Activated naive CD8-positive, alpha-beta T cell (primary cell): Measurements from ENCODE around the gene SORCS3.

Experiments used
- H3K27ac Mint-ChIP-seq: one replicate; pipeline ENCODE4 v1.8.0; 2021; ENCODE audit warnings: mixed read lengths
- H3K27me3 Mint-ChIP-seq: one replicate; pipeline ENCODE4 v1.8.0; 2021; ENCODE audit warnings: mixed read lengths
- H3K36me3 Mint-ChIP-seq: one replicate; pipeline ENCODE4 v1.8.0; 2021; ENCODE audit warnings: mixed read lengths
- H3K4me1 Mint-ChIP-seq: one replicate; pipeline ENCODE4 v1.8.0; 2021; ENCODE audit warnings: low read depth, mixed read lengths
- H3K4me3 Mint-ChIP-seq: one replicate; pipeline ENCODE4 v1.8.0; 2021; ENCODE audit warnings: mild to moderate bottlenecking, mixed read lengths
- H3K9me3 Mint-ChIP-seq: one replicate; pipeline ENCODE4 v1.8.0; 2021; ENCODE audit warnings: low read depth, mixed read lengths

The SORCS3 gene

DNA sequence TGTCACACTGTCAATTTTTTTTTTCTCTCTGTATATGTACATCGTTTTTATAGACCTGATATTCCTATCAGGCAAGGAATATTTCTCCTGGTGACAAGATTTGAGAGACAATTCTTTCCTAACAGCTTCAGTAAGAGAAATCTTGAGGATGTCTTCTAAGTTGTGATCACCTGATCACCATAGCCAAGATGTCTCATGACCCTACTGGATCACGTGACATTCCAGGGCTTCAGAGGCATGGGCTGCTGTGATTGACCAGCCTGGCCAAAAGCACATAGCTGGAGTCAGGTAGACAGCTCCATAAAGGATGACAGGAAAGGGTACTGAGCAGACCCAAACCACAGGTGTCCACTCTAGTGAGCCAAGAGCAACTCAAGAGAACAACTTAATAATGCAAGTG lies 444.9 kb downstream of the SORCS3 start:
- H3K4me1 Mint-ChIP-seq, result no peaks in the 10 kb centered on the region
- no peaks in the 10 kb centered on the region for H3K36me3 Mint-ChIP-seq
- no peaks in the 10 kb centered on the region for H3K9me3 Mint-ChIP-seq
- H3K27ac Mint-ChIP-seq, result no peak overlapping the region
- H3K4me3 Mint-ChIP-seq, result no peak overlapping the region
- peaks cover 2% of the 10 kb centered on the region for H3K27me3 Mint-ChIP-seq

DNA sequence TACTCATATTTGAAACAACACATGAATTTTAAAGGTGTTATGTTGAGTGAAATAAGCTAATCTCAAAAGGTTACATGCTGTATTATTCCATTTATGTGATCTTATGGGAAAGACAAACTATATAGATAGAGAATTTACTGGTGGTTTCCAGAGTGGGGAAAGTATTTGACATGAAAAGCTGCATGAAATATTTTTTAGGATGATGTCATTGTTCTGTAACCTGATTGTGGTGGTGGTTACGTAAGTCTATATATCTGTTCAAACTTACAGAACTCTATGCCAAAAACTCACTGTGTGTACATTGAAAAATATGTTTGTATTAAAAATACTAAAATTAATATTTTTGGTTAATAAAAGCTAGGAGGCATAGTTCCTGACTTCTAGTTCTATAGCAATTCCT lies 453.0 kb downstream of the SORCS3 start:
- H3K4me1 Mint-ChIP-seq, result no peaks in the 10 kb centered on the region
- H3K36me3 Mint-ChIP-seq, result no peaks in the 10 kb centered on the region
- no peak overlapping the region for H3K4me3 Mint-ChIP-seq
- H3K27me3 Mint-ChIP-seq, result peaks cover 3% of the 10 kb centered on the region
- peaks cover 4% of the 10 kb centered on the region for H3K9me3 Mint-ChIP-seq
- no peak overlapping the region for H3K27ac Mint-ChIP-seq

DNA sequence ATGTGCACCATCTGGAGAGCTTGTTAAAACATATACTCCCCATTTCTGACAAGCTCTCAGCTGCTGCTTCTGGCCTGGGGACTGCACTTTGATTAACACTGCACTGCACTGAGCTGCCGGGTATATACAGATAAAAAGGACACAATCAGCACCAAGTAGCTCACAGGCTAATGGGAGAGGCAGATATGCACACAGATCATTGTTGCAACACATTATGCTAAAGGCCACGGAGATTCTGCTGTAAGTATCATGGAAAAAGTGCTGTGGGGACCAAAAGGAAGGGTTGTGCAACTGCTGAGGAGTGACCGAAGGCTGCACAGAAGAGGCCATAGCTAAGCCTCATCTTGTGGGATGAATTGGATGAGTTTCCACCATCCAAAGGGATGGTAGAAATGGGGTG lies 455.2 kb downstream of the SORCS3 start:
- H3K27me3 Mint-ChIP-seq, result peaks cover 1% of the 10 kb centered on the region
- H3K36me3 Mint-ChIP-seq, result no peaks in the 10 kb centered on the region
- peaks cover 4% of the 10 kb centered on the region for H3K9me3 Mint-ChIP-seq
- H3K4me3 Mint-ChIP-seq, result no peak overlapping the region
- no peaks in the 10 kb centered on the region for H3K4me1 Mint-ChIP-seq
- H3K27ac Mint-ChIP-seq, result no peak overlapping the region

DNA sequence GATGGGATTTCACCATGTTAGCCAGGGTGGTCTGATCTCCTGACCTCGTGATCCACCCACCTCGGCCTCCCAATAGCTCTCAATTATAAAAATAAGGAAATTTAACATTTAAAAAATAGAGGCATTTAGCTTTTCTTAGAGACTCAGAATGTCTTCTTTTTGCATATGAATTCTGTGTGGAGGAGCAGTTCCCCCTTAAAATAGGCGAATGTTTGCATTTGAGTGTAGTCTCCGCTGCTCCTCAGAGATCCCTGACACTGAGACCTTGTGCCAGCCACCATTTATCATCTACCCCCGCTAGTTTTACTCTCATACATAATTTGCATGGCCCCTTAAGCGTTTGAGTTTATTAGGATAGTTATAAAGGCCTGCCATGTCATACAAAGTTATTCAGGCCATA lies 461.9 kb downstream of the SORCS3 start:
- H3K9me3 Mint-ChIP-seq, result no peaks in the 10 kb centered on the region
- H3K4me1 Mint-ChIP-seq, result no peaks in the 10 kb centered on the region
- H3K27ac Mint-ChIP-seq, result no peak overlapping the region
- no peak overlapping the region for H3K4me3 Mint-ChIP-seq
- no peaks in the 10 kb centered on the region for H3K36me3 Mint-ChIP-seq
- H3K27me3 Mint-ChIP-seq, result no peaks in the 10 kb centered on the region

DNA sequence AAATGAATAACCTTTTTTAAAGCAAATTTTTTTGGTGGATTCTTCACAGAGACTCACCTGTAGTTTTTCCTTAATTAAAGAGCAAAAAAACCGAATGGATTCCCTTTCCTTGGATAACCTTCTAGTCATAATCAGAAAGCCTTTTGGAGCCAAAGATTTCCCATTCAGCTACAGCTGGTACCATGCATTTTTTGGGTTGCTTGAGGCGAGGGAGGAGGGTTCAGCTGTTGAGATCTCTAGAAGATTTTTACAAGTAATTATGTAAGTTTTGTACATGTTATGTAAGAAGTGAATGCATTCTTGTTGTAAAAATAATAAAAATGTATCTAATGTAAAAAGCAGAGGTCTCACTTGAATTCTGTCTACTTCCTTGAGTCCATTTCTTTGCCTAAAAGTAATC lies 463.2 kb downstream of the SORCS3 start:
- H3K36me3 Mint-ChIP-seq, result no peaks in the 10 kb centered on the region
- H3K9me3 Mint-ChIP-seq, result no peaks in the 10 kb centered on the region
- H3K27ac Mint-ChIP-seq, result no peak overlapping the region
- H3K4me1 Mint-ChIP-seq, result no peaks in the 10 kb centered on the region
- H3K4me3 Mint-ChIP-seq, result no peak overlapping the region
- no peaks in the 10 kb centered on the region for H3K27me3 Mint-ChIP-seq

DNA sequence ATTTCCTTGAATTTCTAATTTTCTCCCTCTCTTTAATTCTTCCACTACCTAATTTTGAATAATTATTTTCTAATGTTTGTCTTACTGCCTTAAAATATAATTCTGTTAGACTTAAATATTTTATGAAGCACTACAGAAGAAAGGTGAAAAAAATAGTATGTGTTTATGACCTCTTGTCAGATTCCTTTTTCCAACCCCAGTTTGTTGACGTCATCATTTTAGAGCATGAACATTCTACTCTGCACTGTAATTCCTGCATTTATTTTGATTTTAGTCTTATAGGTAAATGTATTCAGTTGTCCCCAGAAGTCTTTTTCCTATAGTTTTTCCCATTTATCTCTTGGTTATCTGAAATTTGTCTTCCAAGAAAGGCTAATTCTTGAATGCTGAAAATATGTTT lies 468.1 kb downstream of the SORCS3 start:
- H3K27ac Mint-ChIP-seq, result no peak overlapping the region
- no peaks in the 10 kb centered on the region for H3K4me1 Mint-ChIP-seq
- no peaks in the 10 kb centered on the region for H3K9me3 Mint-ChIP-seq
- H3K27me3 Mint-ChIP-seq, result no peaks in the 10 kb centered on the region
- H3K4me3 Mint-ChIP-seq, result no peak overlapping the region
- no peaks in the 10 kb centered on the region for H3K36me3 Mint-ChIP-seq

DNA sequence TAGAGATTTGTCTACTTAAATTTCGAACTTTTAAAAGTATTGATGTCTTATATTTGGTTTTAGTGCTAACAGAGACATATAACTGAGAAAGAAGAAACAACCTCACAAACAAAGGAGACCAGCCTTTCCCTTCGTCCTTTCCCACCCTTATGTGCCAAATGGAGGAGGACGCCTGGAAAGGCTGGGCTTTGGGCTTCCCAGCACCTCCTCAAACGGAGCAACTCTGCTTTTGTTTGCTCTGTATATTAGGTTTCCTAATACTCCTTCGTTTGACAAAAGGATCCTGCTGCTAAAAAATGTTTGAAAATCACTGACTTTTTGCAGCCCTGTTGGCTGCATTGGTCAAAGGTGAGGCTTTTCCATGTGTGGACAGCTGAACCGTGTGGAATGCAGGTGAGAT lies 471.8 kb downstream of the SORCS3 start:
- Mint-ChIP-seq H3K27me3 (no peaks in the 10 kb centered on the region), H3K4me1 (no peaks in the 10 kb centered on the region), H3K36me3 (no peaks in the 10 kb centered on the region), H3K27ac (no peak overlapping the region), H3K4me3 (no peak overlapping the region), H3K9me3 (peaks cover 4% of the 10 kb centered on the region)

DNA sequence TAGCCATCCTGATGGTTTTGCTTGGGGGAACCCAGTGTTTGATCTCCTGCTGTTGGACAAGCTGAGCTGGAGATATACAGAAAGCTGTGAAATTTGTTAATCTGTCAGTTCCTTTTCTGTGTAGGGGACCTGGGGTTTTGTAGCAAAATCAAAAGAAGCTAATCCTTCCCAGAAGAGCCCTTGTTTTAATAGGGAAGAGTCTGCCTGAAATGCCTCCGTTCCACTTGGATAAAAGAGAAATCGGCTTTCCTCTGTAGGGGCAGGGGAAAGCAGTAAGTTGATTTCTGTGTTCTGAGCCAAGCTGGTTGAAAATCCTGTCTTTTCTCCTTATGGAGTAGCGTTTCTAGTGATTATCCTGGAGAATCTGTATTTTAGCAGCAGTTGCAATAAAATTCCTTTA lies 472.6 kb downstream of the SORCS3 start:
- no peak overlapping the region for H3K4me3 Mint-ChIP-seq
- peaks cover 4% of the 10 kb centered on the region for H3K9me3 Mint-ChIP-seq
- no peaks in the 10 kb centered on the region for H3K36me3 Mint-ChIP-seq
- peaks cover 3% of the 10 kb centered on the region for H3K27me3 Mint-ChIP-seq
- H3K27ac Mint-ChIP-seq, result no peak overlapping the region
- no peaks in the 10 kb centered on the region for H3K4me1 Mint-ChIP-seq

DNA sequence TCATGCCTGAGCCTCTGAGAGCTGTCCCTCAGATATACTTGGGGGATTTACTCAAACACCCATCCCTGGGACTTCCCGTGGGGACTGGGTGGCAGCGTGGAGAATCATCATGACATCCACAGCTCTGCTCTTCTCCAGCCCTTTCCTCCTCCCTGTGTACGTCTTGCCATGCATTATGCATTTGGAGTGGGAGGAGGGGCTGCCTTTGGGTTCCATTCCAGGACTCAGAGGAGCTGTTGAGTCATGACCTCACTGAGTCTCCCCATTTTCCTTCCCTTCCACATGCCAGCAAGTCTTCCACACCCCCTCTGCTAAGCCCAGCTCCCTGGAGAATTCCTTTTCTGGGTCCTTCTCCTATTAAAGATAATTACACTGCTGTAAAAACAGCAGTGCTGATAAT lies 480.7 kb downstream of the SORCS3 start:
- Mint-ChIP-seq H3K27ac (no peak overlapping the region), H3K36me3 (no peaks in the 10 kb centered on the region)

DNA sequence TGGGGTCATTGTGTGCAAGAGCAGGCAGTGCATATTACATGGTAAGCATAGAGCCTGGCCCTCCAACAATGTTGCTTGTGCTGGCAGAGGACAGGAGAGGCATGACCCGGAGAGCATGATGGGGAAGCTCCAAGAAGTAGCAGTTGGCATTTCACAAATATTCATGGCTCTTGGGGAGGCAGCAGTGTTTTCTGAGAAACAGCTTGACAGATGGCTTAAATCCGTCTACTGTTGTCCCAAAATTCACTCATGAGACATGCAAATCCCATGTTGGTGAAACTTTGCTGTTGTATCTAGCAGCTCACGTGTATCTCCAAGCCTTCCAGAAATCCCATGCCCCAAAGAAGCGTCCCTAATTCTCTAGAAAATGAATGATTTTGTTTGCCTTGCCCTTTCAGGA lies 487.0 kb downstream of the SORCS3 start:
- H3K9me3 Mint-ChIP-seq, result no peaks in the 10 kb centered on the region
- H3K27ac Mint-ChIP-seq, result no peak overlapping the region
- H3K4me3 Mint-ChIP-seq, result no peak overlapping the region

More for the DNA sequence above, 480.7 kb downstream of the SORCS3 start:
- no peaks in the 10 kb centered on the region for H3K4me1 Mint-ChIP-seq
- peaks cover 6% of the 10 kb centered on the region for H3K27me3 Mint-ChIP-seq
- H3K9me3 Mint-ChIP-seq, result no peaks in the 10 kb centered on the region
- no peak overlapping the region for H3K4me3 Mint-ChIP-seq

DNA sequence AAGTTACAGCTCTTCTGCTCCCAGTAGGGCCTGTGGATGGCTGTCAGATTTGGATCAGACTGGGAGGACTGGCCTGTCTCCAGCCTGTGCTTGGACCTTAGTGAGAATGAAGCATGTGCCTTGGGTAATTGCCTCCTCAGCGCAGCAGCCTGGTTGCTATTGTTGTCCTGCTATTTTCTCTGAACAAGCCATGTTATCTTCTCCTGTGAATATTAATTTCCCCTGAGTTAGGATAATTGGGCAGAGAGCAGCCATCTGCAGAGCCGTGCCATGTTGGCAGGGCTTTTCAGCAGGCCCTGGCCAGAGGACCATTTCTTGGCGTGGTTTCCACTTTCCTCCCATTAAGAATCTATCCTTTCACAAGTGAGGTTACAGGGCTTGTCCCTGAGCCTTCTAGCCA lies 497.3 kb downstream of the SORCS3 start:
- Mint-ChIP-seq H3K27me3 (no peaks in the 10 kb centered on the region), H3K4me3 (no peak overlapping the region), H3K27ac (no peak overlapping the region), H3K4me1 (no peaks in the 10 kb centered on the region), H3K9me3 (no peaks in the 10 kb centered on the region), H3K36me3 (no peaks in the 10 kb centered on the region)

More for the DNA sequence above, 487.0 kb downstream of the SORCS3 start:
- Mint-ChIP-seq H3K4me1 (no peaks in the 10 kb centered on the region), H3K27me3 (peaks cover 3% of the 10 kb centered on the region), H3K36me3 (no peaks in the 10 kb centered on the region)

DNA sequence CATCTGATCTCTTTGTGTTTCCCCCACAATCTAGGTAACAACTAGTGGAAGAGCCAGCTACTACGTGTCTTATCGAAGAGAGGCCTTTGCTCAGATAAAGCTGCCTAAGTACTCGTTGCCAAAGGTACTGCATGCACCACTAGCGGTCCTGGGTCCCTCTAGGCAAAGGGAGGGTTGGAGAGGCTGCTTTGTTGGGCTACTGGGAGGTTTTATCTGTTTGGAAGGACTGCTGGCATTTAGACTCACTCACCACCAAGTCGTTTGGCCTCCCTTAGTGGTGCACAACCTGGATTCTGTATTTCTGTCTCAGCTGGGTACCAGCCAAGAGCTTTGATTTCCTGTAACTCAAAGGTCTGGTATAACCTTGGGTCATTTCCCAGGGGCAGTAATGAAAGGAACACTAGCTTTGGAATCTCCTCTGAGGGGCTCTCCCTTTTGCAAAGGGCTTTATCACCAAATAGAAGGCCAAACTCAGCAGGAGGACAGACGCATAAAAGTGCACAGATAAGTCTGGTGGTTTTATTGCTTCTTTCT lies 498.3 kb downstream of the SORCS3 start:
- H3K36me3 Mint-ChIP-seq, result no peaks in the 10 kb centered on the region
- H3K27me3 Mint-ChIP-seq, result no peaks in the 10 kb centered on the region
- no peak overlapping the region for H3K4me3 Mint-ChIP-seq
- no peak overlapping the region for H3K27ac Mint-ChIP-seq
- no peaks in the 10 kb centered on the region for H3K4me1 Mint-ChIP-seq
- H3K9me3 Mint-ChIP-seq, result peaks cover 5% of the 10 kb centered on the region

DNA sequence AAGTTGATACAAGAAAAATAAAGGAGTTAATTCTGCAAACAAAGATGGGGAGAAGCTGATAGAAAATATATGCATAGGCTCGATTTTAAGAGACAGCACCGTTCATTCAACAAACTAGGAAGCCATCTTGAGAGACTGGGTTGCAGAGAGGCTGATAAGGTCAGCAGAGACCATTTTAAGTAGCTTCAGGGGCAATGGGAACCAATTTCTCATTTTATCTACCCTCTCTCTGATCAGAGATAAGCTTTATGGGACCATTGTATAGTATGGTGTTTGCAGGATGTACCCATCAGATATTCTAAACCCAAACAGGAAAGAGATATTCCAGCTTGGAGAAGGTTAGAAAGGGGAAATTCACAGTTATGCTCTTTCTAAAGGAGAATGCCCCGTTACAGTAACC lies 499.5 kb downstream of the SORCS3 start:
- peaks cover 5% of the 10 kb centered on the region for H3K9me3 Mint-ChIP-seq
- no peak overlapping the region for H3K27ac Mint-ChIP-seq
- no peaks in the 10 kb centered on the region for H3K4me1 Mint-ChIP-seq
- H3K27me3 Mint-ChIP-seq, result no peaks in the 10 kb centered on the region
- H3K36me3 Mint-ChIP-seq, result no peaks in the 10 kb centered on the region
- no peak overlapping the region for H3K4me3 Mint-ChIP-seq

DNA sequence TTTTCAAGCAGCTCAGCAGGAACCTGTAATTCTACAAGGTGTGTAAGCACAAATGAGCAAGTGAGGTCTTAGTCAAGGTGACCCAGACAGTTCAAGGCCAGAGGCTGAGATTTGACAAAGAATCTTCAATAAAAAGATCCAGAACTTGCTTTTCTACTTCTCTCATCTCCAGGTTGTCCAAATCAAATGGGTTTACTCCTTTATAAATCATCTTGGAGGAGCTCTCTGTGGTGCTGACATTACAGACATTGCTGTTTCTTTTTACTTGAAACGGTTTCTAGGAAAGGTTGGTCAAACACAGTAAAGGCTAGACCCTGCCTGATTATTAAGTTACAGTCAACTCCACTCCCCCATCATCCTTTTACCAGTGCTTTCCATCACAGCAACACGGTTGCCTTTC lies 504.6 kb downstream of the SORCS3 start:
- no peaks in the 10 kb centered on the region for H3K4me1 Mint-ChIP-seq
- H3K4me3 Mint-ChIP-seq, result no peak overlapping the region
- peaks cover 1% of the 10 kb centered on the region for H3K27me3 Mint-ChIP-seq
- H3K36me3 Mint-ChIP-seq, result peaks cover 2% of the 10 kb centered on the region
- H3K27ac Mint-ChIP-seq, result no peak overlapping the region
- peaks cover 5% of the 10 kb centered on the region for H3K9me3 Mint-ChIP-seq

DNA sequence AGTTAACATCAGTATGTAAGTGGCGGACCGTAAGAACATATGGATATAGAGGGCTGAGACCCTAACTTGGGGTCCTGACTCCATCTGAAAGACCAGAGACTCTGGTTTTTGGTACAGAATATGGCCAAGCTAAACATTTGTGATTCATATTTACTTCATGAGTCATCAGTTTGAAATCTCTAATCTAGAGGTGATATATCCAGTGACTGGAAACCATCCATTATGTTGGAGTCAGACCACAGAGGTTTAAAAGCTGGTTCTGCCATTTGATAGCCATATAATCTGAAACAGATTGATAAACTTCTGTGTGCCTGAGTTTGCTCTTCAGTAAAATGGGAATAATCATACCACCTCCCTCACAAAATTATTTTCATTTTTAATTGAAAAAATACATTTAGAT lies 505.3 kb downstream of the SORCS3 start:
- Mint-ChIP-seq H3K9me3 (peaks cover 5% of the 10 kb centered on the region), H3K27me3 (peaks cover 1% of the 10 kb centered on the region), H3K27ac (no peak overlapping the region), H3K4me1 (no peaks in the 10 kb centered on the region), H3K4me3 (no peak overlapping the region), H3K36me3 (peaks cover 2% of the 10 kb centered on the region)

DNA sequence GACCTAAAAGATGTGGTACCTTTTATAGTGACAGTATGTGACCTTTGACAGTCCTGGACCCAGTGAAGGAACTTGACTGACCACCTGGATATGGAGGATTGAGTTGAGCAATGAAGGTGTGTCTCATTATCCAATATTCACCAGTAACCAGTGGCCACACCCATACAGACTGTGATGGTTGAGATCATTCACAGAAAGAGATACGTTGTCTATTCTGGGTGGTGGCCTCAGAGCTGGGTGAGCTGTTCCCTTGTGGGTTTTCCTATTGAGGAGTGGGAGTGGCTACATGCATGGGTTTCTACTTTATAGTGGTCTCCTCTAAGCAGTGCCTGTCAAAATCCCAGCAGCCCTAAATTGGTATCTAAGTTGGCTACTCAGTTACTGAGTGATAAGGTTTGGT lies 507.4 kb downstream of the SORCS3 start:
- no peak overlapping the region for H3K4me3 Mint-ChIP-seq
- peaks cover 5% of the 10 kb centered on the region for H3K9me3 Mint-ChIP-seq
- H3K4me1 Mint-ChIP-seq, result no peaks in the 10 kb centered on the region
- H3K36me3 Mint-ChIP-seq, result peaks cover 2% of the 10 kb centered on the region
- H3K27ac Mint-ChIP-seq, result no peak overlapping the region
- peaks cover 4% of the 10 kb centered on the region for H3K27me3 Mint-ChIP-seq
